GM18873 (cell line): ENCODE measurements around the gene PTPRE.

Experiments used
- ATAC-seq: cut with Tn5 transposase; IDR thresholded peaks from one replicate; pipeline ENCODE4 v1.9.1; 2021; ENCODE audit warnings: mild to moderate bottlenecking, moderate library complexity, moderate number of reproducible peaks; ENCODE audit not compliant: unreplicated experiment, low FRiP score

The PTPRE gene, protein sequence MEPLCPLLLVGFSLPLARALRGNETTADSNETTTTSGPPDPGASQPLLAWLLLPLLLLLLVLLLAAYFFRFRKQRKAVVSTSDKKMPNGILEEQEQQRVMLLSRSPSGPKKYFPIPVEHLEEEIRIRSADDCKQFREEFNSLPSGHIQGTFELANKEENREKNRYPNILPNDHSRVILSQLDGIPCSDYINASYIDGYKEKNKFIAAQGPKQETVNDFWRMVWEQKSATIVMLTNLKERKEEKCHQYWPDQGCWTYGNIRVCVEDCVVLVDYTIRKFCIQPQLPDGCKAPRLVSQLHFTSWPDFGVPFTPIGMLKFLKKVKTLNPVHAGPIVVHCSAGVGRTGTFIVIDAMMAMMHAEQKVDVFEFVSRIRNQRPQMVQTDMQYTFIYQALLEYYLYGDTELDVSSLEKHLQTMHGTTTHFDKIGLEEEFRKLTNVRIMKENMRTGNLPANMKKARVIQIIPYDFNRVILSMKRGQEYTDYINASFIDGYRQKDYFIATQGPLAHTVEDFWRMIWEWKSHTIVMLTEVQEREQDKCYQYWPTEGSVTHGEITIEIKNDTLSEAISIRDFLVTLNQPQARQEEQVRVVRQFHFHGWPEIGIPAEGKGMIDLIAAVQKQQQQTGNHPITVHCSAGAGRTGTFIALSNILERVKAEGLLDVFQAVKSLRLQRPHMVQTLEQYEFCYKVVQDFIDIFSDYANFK

DNA sequence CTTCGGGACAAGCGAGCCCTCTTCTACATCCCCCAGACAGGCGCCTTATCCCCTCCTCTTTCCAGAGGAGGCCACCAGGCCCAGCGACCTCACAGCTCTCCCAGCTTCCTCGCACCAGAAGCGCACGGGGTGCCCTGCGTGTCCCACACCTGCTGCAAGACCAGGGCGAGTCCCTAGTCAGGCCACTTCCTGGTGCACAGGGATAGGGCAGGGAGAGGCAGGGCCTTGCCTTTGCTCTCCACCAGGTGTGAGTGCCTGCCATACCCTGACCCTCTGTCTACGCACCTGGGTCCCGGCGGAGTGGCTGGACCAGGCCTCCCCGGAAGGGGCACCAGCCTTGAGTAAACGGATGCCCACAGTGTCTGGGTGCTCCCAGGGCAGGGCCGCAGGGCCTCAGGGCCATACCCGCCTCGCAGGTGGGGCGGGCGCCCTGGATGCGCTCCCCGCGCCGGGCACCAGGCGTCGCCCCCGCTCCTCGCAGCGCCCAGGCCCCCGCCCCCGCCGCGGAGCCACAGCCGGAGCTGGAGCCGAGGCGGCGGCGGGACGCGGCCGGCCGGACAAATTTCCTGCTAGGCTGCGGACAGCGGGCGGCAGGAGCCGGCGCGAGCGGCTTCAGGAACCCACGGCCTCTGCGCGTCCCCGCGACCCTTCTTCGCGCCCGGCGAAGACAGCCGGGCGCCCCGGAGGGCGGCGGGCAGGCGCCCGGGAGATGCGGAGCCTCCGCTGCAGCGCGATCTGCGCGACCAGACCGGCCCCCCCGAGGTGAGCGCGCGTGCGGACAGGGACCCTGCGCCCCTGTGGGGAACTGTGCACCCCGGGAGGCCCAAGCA is at the start of gene PTPRE:
Gene PTPRE (plus strand): TSS at position 556 of the 830 bp plus-strand sequence. CDS start 133,779 bp downstream, outside the sequence.
- ATAC-seq, result no peak

DNA sequence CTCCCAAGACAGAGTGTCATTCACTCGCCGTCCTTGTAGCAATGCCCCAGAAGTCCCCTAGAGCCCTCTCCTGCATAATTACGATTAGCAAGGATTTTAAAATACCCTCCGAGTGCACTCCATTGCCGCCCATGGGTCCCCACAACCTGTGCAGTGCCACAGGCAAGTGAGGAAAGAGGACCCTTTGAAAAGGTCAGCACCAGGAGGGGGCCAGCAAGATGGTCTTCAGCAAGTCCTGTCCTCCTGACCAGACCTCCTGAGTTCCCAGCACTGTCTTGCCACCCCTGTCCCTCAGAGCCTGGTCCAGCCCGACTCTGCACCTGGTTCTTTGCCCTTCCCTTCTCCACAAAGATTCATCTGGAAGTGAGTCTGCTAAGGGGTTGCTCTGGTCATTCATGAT is 46.3 kb upstream of the PTPRE start:
- no peak for ATAC-seq

DNA sequence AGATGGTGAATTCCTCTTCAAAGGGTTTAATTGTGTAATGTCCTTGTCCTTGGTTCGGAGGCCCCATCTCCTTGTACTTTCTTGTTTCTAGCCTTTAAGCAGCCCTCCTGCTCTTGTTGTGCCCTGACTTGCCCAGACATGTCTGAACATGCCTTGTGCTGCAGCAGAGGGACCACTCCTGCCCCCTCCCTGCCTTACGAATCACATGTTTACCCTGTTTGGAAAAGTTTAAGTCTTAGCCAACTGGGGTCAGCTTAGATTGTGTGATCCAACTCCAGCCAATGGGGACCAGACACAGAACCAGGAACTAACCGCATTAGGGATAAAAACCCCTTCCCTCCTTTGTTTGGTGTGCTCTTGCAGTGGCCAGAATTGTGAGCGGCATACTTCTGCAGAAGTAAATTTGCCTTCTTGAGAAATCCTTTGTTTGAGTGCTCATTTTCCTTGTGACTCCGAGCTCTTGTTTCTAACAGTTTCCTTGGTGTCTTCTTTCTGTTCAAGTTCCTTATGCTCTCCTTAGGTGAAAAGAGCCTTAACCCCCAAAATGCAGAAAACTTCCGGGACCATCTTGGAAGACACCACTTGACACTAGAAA is 43.6 kb upstream of the PTPRE start:
- ATAC-seq, result no peak

DNA sequence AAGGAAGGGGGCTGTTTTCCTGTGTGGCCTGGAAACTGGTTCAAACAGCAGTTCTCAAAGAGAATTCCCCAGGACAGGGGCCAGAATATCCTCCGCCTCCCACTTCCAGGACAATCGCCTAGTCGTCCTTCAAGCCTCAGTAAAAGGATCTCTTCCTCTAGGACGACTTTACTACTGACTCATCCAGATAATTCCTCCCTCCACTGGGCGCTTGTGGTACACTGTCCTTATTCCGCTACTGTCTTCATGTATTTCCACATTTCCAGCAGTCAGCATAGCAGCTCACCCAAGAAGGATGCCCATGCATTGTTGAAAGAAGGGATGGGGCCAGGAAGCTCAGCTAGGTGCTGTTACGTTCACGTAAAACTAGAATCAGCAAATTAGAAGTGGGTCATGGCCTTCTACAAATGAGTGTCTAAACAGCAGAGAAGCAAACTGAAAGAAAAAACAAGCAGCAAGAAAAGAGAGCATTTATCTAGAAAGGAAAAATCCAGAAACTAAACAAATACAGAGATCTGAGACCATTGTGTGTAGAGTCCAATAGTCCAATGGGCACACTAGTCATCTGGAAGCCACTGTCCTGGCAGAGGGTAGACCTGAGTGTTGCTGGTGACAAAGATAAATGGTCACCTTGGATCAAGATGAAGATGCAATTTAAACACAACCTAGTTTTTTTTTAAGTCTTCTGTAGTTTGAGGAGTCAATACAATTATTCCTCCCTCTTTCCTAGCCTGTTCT is 40.5 kb upstream of the PTPRE start:
- no peak for ATAC-seq

DNA sequence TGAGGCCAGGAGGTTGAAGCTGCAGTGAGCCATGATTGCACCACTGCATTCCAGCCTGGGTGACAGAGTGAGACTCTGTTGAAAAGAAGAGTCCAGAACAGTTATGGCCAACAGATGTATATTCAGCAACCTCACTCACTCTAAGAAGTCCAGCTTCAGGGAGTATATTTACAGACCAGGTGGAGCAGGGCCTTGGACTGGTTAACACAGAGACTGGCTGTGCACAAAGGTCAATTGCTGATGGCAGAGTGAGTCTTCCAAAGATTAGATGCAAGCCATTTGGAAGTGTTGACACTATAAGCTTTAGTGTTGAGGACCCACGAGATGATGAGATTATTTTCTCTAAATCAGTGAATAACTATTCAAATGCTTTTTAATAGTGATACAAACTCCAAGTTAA is 39.1 kb upstream of the PTPRE start:
- ATAC-seq, result no peak

DNA sequence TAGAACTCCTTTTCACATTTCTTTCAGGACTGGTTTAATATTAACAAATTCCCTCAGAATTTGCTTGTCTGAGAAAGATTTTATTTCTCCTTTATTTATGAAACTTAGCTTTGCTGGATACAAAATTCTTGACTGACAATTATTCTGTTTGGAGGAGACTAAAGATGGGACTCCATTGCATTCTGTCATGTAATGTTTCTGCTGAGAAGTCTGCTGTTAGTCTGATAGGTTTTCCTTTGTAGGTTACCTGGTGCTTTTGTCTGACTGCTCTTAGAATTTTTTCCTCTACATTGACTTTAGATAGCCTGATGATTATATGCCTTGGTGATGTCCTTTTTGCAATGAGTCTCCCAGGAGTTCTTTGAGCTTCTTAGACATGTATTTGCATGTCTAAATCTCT is 37.6 kb upstream of the PTPRE start:
- no peak for ATAC-seq

DNA sequence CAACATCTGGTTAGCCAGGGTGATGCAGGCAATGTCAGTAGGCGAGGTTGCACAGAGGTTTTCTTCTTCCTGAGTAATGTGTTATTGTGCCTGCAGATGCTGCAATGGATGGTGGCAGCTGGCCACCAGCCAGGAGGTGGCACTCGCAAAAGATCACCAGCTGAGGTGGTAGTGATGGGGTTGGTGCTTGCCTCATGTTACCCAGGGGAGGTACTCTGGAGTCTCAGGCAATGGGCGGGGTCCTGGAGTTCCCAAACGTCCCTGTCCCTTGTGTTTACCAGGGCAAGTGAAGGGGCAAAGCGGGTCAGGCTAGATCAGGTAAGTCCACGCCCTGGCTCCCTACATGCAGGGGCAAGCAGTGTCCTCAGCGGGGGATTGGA is 35.3 kb upstream of the PTPRE start:
- ATAC-seq, result no peak

DNA sequence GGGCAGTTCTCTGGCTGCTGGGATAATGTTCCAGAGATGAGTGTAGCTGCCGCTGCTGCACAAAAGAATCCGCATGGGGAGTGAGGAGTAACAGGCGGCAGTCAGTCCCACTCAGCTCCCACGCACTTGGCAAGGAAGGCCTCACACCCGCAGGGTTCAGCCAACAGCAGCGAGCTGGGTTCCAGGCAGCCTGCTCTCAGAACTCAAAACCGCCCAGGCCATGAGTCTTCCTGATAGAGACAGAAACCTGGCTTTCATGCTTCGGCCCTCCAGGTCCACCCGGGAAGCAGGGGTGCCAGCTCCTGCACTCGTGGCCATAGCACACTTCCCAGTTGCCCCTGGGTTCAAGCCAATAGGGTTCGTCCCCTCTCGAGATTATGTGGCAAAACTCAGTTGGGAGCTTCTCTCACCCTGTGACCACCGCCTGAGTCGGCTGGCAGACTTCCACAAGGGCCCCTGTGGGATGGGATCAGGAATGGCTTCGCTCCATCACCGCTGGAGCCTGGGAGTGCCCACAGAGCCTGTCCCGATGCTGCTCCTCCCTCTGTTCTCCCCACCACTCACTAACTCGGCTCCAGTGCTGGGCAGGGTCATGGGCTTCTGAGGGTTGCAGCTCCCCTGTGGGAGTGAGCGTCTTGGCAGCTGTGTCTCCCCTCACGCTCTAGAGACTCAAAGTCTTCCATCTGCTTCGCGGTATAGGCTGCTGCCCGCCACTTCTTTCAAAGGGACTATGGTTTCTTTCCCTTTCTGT is 34.7 kb upstream of the PTPRE start:
- no peak for ATAC-seq

DNA sequence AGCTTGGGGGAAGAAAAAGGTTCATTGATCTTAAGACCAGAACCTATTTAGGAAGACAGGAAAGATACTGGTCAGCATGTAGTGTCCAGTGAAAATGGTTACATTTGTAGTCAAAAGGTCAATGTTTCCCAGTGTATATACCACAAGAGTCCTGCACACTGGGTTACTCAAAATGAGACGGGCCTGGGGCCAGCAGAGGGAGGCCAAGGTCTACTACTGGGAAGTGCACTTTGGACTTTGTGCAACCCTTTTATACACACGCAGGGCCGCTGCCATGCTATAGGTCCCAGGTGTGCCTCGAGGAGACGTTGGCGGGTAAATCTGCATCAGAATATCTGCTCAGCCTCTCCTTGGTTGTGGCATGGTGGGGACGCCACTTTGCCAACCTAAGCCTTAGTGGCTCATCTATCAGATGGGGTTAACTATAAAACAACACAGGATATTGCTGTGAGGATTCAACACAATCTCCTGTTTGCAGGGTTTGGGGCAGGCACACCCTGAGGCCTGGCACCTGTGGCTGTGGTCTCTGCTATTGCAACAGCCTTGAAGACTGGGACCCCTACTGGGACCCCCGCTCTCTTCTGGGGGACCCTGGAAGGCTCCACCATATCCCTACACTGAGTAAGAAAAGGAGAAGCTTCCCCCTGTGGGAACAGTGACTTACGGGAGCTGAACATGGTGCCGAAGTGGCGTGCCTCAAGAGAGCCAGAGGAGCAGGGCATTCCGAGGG is 33.9 kb upstream of the PTPRE start:
- no peak for ATAC-seq

DNA sequence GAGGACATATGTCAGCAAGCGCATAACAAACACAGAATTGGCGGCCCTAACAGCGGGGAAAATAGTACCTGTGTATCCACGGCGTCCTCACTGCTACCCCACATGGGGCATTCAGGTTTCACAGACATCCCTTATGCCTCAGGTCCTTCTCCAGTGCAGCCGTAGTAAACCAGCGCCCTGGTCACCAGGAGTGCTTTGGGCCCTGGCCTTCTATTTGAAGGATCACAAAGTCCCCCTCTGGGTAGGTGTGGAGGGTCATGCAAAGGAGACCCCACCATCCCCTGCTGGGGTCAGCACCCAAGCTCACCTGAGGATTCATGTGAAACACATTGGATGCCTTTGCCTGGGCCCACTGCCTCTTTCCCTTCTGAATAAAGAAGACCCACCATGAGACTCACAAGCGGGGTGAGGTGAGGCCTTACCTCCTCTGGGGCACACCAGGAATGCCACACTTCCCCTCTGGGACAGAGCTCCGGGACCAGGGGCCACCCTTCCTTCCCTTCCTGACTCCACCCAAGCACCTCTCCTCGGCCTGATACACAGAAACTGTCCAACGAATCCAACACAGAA is 32.9 kb upstream of the PTPRE start:
- no peak for ATAC-seq

DNA sequence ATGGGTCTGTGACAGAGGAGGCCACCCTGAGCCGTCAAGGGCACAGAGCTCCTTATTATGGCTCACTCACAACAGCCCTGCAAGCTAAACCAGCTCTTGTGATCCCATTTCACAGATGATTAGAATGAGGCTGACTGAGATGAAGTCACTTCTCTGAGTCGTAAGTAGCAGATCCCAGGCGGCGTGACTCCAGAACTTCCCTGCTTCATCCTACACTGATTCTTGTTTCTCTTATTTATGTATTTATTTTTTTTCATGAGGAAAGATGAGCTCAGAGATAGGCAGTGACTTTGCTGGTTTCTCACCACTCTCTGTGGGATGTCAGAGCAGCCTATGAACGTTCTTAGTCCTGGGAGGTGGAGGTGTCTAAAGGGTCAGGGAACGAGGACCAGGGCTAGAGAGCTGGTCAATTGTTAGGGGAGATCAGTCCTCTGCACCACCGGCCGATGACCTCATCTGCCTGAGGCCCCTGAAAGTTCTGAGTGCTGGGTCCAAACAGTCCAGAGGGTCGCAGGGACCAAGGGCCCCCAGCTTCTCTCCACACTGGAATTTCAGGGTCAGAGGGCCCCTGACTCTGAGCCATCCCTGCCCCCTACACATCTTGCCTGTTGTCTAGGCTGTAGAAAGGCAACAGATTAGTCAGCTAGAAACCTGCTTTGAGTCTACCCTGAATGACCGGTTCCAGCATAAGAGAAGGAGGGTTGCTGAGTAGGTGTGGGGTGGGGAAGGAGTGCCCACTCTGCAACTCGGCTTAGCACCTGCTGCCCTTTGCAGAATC is 32.0 kb upstream of the PTPRE start:
- ATAC-seq, result no peak

DNA sequence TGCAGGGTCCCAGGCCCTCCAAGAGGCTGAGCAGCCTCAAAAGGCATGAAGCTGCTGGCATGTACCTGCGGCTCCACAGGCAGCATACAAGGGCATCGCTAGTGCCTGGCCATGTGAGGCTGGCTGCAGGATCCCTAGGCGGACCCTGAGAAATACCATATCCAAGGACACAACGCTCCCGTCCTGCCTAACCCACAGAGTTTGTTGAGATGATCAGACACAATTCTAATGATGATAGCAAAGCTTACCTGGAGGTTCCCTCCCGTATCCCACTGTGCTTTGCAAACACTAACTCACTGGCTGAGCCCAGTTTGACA is 31.5 kb upstream of the PTPRE start:
- ATAC-seq, result no peak

DNA sequence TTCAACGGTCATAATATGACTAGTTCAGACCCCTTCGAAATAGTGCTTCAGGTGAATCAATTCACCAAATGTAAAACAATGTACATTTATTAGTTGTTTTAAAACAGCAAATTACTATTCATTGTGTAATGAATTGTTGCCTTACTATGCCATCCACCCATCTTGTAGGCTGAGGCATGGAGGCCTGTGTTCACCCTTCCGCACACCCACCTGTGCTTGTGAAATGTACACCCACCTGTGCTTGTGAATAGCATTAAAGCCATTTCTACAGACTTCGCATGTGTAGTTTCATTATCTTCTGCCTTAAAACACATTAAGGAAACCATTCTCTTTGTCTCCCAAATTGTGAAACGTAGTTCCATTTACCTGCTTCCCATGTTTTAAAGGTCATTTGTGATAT is 31.0 kb upstream of the PTPRE start:
- no peak for ATAC-seq

DNA sequence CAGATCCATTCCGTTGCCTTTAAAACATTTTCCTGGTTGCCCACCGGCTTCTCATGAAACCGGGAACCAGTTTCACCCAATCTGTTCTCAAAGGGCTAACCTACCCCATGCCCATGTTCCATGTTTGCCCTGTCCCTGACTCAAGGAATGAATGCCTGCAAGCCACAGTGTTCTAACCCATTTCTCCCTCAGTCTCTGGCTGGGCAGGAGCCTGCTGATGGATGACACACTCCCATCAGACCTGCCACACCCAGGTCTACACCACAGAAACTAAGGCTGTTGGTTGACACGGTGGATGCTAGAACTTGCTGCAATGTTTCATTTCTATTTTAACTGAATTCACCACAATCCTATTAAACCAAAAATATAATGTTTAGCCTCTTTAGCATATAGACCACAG is 29.8 kb upstream of the PTPRE start:
- ATAC-seq, result no peak

DNA sequence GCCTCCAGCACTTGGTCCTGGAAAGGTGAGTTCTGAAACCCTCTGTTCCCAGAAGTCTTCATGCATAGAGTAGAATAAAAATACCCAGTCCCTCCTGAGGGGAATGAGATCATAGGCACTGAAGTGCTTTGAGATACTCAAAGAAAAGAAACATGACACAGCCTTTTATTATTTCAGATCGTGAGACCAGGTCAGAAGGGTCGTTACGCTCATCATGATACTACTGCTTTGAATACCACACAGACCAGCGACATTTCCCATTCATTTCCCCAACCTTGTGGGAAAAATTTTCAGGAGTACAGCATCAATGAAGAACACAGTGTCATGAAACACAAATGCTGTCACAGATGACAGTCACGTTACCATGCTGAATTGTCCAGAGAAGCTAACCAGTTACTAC is 29.2 kb upstream of the PTPRE start:
- no peak for ATAC-seq

DNA sequence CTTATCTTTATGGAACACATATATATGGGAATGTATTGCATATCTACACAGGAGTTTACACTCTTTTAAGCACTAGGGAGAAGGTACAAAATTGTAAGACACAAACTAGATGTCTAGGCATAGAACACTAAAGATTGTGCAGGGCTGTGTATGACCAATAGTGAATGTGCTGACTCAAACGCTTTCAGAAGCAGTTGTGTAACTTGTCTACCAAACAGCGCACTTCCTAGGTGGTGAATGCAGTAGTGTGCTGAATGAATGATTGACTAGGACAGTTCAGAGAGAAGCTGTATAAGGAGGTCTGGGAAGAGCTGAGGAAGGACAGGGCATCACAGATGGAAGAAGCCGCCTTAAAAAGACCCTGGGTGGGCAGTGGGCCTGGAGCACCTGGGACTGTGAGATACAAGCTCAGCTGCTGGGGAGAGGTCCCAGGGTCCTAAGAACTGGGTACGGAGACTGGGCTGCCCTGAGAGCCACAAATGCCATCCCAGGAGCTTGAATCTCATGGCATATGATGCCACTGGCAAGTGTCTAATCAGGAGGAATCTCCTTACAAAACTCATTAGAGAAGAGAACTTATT is 28.3 kb upstream of the PTPRE start:
- ATAC-seq, result no peak

DNA sequence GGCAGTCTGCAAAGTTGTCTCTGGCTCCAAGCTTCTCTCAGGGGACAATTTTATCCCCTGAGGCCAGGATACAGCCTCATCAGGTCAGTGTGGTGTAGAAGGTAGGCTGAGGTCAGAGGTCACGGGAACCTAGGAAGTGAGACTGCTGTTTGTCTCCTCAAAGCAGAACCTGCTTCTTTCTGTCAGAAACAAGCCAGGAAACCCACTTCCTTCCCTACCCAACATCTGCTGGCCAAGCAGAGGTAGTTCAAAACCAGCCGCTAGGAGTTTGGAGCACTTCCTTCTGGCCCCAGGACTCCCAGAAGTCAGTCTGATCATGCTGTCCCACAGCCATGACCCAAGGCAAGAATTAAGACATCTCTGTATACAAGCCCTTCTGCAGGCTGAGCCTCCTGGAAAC is 26.3 kb upstream of the PTPRE start:
- ATAC-seq, result no peak

DNA sequence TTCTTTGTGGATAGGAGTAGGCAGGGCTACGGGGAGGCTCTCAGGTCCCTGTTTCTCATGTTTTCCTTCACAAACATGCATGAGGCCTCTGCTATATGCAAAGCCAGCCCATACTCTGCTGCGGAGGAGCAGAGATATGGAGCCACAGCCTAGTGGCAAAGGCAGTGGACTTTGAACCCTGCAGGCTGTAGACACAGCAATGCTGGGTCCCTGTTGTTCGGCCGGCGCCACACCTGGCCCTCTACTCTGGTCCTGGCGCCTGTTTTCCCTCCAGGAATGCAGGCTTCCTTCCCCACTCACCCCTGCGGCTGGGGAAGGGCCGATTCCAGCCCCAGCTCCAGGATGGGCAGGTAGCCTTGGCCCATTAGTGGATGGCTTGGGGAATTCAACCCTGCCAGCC is 25.6 kb upstream of the PTPRE start:
- no peak for ATAC-seq
